Stomach (tissue), 4 donors: ENCODE results near the gene OMA1.

Experiments used
- POLR2A ChIP-seq, 4 donors: fragments of 450-650 bp; IDR thresholded peaks; one replicate each; pipeline ENCODE4 v1.6.1; 2016; ENCODE audit warnings: antibody characterized with exemption in 4 of 4, control low read depth in 2 of 4, mild to moderate bottlenecking in 1 of 4, moderate library complexity in 1 of 4
- POLR2AphosphoS5 ChIP-seq, 3 donors: sonication (generic); formaldehyde crosslinking; IDR thresholded peaks; one replicate each; pipeline ENCODE4 v1.6.1; 2016; ENCODE audit warnings: antibody characterized with exemption in 3 of 3

- TF ChIP-seq POLR2A (IDR thresholded peaks at IDR 0.05) = no peak
- no peak for TF ChIP-seq POLR2AphosphoS5 (IDR thresholded peaks at IDR 0.05)
Measured at GRCh38 chr1:58438468-58438867, 108.1 kb downstream of the OMA1 start.
